SKM-1 treated with dmso at 0.1 percent for 144 hours (cell line): Measurements from ENCODE around the gene FRMD4A.

Experiments used
- DNase-seq: peaks from one replicate; lab custom pipeline; 2025; ENCODE audit not compliant: unreplicated experiment; lab: John Stamatoyannopoulos, UW

The FRMD4A gene

DNA sequence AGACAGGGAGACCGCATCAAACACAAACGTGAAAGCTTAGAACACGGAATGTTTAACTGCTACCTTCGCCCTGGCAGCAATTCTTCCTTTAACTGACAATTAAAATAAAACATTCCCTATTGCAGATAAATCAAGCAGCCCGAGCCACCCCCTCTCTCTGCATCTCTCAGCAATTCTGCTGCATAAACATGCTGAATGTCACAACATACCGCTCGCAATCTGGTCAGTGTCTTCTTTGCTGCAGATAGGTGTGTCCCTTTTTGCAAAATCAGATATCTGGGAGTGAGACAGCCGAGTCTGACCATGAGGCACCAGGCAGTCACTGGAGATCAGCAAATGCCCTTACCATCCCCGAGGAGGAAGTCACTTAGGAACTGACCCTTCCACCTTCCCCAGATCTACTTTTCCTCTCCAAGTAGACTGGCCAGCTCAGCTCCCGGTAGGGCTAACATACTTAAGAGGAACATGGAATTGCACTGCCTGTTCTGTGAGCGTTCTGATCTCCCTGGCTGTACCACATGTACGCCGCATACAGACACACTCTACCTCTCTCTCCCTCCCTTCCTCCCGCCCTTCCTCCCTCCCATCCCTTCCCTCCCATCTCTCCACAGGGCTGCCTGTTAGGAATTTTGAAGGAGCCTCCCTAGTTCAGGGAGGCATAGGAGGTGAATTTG, at the start of gene FRMD4A:
FRMD4A (minus strand) TSS at position 537 of the 674 bp plus-strand sequence.
- DNase-seq, result no peak

DNA sequence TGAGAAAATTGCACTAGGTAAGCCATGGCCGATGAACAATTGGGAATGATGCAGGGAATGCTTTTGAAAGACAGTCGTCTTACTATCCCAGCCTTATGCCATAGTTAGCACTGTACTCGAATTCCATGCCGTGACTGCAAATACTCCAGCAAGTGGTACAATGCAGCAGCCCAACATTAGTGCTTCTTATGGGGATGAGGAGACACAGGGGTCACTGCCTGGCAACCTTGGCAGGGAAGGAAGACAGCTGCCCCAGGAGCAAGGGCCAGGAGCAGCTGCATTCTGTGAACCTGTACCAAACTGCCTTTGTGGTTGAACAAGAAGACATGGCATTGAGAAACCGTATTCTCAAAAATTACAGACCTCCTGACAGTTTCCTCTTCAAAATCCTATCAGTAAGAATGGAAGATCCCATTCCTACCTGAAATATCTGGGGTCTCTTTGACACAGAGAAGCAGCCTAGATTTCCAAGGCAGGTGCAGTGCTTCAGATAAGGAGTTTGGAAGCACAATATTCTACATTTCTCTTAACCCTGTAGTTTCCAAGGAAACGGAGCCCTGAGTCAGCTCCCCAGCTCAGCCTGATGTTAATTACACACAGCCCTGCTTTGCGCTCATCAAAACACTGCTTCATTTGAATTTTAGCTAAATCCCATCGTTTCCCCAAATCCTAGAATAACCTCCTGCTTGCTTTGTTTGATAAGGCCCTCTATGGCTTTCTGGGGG, 49.0 kb upstream of the FRMD4A start:
- DNase-seq, result no peak

DNA sequence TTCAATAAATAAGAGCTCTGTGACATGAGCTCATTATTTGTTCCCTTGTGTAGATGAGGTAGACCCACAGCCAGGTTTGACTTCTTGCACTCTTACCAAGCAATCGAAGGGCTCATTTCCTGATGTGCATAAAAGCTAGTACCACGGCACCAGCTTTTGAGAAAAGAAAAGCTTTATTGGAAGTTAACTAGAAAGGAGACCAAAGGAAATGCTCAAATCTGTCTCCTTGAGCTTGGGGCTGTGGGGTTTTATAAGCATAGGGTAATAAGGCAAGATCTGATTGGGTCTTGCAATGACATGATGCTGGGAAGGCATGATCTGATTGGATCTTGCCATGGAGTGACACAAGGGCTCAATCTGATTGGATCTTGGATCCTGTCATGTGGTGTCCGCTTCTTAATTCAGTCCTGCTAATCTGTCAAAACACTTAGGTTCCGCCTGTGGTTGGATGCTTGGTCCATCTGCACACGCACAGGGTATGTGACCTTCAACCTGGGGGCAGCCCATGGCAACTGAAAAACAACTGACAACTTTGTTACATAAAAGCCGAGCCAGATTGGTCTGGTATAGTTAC, 47.8 kb upstream of the FRMD4A start:
- DNase-seq, result no peak

DNA sequence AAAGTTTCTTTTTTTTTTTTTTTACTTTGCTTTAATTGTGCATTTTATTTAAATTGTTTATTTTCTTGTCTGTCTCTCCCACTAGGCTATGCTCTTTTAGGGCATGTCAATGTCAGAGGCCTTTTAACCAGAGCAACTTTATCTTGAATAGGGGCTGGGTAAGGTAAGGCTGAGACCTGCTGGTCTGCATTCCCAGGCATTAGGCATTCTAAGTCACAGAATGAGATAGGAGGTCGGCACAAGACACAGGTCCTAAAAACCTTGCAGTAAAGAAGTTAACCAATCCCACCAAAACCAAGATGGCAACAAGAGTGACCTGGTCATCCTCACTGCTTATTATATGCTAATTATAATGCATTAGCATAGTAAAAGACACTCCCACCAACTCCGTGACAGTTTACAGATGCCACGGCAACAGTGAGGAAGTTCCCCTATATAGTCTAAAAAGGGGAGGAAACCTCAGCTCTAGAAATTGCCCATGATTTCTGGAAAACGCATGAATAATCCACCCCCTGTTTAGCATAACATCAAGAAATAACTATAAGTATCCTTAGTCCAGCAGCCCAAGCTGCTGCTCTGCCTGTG, 47.0 kb upstream of the FRMD4A start:
- DNase-seq, result no peak

DNA sequence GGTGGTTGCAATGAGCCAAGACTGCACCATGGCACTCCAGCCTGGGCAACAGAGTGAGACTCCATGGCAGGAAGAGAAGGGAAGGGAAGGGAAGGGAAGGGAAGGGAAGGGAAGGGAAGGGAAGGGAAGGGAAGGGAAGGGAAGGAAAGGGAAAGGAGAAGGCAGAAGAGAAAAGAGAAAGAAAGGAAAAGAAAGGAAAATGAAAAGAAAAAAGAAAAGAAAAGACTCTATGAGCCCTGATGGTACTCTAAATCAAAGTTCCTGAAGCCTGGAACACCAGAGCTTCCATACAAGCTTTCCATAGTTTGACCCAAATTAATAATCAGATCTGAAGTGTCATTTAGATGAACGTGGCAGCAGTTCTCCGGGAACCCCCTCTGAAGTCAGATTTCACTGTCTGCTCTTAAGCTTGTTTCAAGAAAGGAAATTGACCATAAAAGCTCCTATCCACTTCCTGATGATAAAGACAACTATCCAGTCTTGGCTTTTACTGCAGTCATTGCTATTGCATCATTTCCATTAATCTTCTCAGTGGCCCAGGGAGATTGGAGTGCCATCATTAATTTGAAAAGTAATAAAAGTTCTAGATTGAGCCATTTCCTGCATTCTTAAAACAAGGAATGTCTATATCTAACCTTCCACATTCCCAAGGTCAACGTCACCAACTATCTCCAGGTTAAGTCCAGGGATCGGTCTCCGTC, 44.2 kb upstream of the FRMD4A start:
- DNase-seq, result no peak

DNA sequence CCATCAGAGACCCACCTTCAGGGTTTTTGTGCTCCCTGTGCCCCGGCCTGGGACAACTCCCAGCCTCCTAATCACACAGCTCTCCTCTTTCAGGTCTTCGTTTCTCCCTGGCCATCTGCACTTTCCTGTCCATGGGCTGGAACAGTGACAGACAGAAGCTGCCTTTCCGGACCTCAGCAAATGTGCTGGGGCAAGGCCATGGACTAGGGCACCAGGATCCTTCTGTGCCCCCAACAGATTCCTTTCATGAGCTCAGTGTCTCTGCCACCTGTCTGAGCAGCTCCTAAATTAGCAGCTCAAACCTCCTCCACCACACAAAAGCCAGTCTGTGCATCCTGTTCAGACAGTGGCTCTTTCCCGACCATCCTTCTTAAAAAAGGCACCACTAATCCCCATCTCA, 41.9 kb upstream of the FRMD4A start:
- no peak for DNase-seq

DNA sequence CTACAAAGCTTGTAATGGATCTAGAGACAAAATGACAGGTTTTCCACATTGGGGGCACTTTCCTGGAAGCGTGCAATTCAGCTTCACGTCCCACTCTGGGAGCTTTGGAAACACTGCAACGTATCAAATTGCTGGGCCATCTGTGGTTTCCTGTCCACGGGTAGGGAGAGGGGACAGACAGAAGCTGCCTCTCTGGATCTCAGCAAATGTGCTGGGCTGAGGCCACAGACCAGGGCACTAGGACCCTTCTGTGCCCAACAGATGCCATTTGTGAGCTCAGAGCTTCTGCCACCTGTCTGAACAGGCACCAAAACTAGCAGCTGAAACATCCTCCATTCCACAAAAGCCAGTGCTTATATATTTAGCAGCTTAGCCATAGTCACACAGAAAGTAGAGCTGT, 40.9 kb upstream of the FRMD4A start:
- no peak for DNase-seq

DNA sequence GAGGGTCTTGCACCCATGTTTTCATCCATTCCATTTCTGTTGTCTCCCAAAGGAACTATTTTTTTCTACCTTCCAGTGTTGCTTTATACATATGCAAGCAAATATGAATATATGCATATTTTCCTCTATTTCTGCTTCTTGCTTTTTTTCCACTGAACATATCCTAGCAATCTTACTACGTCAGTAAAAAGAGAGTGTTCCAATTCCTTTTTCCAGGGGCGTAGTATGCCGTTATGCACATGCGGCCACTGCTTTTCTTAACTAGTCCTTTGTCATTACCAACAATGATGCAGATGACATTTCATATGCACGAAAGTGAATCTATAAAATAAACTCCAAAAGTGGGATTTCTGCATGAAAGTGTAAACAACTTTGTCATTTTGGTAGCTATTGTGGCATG, 40.2 kb upstream of the FRMD4A start:
- no peak for DNase-seq

DNA sequence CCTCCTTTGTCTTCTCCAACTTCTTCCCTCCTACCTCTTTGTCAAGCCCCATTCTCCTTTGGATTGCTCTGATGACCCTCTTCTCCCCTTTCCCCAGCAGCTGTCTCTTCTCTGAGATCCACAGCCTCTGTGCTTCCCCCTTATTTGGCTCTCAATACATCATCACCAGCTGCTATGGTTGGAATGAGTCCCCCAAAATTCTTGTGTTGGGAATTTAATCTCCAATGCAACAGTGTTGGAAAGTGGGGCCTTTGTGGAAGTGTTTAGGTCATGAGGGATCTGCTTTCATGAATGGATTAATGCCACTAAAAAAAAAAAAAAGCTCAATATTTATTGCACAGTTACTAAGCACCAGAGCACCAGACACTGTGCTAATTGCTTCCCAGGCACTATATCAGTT, 39.2 kb upstream of the FRMD4A start:
- no peak for DNase-seq

DNA sequence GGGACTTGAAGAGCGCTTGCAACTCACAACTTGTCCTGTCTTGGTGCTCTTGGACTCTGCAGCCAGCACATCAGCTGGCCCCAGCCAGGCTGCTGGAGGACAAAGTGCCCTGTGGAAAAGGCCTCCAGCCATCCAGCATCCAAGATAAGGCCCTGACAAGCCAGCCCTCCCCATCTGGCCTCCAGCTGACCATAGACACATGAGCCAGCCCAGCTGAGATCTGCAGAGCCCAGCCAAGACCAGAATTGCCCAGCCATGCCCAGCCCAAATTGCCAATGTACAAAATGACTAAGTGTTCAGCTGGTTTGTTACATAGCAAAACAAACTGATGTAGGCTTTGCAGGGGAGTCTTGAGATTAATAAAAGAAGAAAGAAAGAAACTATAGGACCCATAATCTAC, 36.0 kb upstream of the FRMD4A start:
- DNase-seq, result no peak

DNA sequence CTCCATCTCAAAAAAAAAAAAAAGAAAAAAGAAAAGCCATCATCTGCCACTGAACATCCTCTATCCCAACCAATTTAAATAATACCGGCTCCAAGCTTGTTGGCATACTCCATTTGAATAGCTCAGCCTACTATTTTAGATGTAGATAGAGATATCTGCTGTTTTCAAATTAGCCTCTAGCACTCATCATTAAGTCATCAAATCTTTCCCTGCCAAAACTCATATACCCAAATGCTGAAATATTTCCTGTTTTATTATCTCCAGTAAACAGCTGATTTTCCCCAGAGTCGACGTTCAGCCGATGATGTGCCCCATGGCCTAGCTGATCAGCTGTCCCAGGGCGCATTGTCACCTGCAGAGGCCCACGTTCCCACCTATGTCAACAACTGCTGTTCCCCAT, 34.5 kb upstream of the FRMD4A start:
- no peak for DNase-seq

DNA sequence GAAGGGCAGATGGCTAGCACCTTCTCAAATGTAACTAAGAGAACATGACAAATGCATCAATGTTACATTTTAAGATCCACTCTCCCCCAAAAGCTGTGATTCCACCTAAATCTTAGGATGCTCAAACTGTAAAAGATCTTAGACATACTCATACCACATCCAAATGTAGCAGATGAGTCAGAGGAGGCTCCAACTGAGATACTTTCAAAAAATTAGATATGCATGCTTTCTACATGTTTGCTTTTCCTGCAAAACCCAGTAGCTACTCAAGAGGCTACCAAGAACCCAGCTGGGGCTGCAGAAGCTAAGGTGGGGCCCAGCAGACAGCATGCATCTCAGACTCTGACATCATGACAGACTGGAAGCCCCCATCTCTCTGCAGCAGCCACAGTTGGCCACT, 31.4 kb upstream of the FRMD4A start:
- DNase-seq, result no peak

DNA sequence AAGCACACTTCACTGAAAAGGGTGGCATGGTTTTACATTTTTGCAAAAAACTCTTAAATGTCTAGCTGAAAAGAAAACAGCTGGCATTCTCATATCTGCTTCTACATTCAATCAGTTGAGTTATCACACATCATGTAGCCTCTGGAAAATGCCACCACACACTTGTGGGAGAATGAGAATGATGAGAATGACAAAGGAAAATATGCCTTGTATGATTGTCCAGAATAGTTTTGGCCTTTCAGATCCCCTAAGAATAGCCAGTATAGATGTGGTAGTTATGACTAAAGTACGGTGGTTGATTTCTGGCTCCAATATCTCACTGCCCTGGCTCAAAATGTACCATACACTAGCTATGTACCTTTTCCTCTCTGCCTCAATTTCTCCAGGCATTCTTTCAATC, 30.2 kb upstream of the FRMD4A start:
- no peak for DNase-seq

DNA sequence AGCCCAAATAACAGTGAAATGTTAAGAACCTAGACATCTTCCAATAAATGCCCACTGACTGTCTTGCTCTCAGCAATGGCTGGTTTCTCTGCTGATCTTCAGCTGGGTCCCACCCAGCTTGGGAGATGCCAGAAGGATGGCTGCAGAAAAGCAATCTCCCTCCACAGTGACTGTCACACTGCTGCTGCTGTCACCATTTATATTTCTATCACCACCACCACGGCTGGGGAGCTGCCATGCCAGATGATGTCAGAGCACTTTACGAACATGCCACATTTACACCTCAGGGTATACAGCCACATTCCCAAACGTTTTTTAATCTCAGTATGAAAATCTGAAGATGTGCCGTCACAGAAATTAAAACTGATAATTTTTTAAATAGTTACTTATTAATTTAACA, 29.8 kb upstream of the FRMD4A start:
- no peak for DNase-seq

DNA sequence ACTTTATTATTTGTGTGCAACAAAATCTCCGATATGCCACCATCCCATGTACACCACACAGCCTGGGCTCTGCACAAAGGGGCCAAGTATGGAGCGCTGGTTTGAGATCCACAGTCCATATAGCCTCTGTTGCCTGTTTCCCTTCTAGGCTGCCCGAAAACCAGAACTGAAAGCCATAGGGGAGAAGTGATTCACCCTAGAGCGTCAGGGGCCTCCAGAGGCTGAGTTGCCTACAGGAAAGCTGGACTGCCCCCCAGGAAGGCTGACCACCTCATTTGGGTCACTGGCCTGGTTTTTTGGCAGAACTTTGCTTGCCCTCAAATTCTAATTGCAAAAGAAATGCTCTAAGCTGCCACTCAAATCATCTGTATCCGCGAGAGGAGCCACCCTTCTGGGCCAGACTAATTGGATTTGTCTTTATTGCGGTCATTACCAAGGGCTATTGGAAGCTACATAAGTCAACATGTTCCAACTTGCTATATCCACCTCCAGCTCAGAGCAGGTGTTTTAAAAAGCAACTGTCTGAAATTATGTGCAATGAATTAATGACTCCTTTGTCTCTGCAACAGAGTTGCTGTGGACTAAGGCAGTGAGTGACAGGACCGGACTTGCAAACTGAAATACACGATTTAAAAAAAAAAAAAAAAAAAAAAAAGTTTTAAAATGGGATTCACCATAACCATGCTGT, 28.3 kb upstream of the FRMD4A start:
- no peak for DNase-seq

DNA sequence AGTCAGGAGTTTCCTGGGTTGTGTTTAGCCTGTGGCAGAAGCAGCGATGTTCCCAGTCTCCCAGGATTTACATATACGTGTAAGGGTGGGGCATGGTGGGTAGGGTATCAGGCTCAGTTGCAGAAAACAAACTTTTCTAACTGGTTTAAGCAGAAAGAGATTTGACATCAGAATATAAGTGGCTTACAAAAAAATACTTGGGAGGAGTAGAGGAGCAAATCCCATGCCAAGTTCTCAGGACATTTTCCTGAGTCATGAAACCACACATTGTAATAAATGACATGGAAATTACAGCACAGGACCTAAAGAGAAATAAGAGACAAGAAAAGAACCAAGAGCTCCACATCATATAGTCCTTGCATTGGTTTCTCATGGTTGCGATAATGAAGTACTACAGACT, 26.2 kb upstream of the FRMD4A start:
- no peak for DNase-seq

DNA sequence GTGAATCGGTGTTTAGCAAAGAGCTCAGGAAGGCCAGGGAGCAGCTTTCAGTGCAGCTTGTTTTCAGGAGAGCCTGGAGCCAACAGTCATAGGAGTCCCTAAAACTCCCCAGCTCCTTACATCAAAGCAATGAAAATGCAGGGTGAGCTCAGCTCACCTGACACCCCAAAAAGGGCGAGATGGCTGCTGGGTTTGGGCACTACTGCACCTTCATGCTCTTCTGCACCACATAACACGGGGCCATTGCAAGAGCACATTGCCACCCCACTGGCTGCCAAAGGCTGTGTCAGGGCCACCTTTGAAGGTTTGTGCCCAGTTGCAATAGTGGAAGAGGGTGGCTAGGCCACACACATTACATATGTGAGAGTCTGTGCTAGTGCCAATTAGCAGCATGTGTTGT, 25.0 kb upstream of the FRMD4A start:
- no peak for DNase-seq

DNA sequence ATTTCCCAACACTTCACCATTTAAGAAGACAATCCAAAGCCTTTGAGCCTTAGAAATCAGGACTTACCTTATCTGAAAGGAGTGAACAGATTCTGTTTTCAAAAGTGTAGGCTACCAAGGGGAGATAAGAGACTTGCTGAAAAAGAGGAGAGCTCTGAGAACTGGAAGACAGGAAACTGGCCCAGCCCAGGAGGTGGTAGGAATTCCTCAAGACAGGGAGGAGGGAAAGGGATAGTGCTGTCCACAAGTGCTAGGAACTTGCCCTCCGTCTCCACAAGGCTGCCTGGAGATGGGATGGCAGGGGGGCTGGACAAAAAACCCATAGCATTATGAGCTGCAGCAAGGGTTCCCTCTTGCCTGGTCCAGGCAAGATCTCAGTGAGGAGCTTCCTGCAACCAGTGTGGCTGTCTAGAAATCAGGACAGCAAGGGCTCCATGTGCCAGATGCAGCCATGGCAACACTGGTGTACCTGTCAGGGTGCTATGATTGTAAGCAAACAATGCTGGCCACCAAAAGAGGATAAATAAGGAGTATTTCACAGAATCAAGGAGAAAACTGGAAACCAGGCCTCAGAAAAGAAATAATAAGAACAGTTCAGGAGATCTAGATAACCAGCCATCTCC, 22.7 kb upstream of the FRMD4A start:
- DNase-seq, result no peak

DNA sequence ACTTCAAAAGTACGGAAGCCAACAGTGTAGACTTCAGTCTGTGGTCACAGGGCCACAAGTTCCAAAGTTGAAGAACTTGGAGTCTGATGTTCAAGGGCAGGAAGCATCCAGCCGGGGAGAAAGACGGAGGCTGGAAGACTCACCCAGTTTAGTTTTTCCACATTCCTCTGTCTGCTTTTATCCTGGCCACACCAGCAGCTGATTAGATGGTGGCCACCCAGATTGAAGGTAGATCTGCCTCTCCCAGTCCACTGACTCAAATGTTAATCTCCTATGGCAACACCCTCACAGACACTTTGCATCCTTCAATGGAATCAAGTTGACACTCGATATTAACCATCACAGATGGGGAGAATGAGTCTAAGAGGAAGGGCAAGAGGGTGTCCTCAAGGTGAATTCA, 19.3 kb upstream of the FRMD4A start:
- DNase-seq, result no peak

DNA sequence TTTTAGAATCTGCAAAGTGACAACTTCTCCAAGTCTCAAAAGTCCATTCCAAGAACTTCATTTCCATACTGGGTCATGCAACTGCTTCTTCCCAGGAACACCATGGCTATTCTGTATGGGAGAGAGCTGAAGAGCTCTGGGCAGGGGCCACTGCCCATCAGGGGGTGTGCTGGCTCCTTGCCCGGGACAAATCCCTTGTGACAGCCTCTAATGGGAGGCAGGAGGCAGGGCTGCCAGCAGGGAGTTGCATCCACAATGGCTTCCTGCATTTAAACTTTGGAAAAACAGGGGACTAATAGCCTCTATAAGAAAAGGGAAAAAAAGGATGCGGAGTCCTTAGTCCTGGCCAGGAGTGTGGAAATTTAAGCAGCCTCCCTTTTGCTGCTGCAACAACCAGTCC, 18.4 kb upstream of the FRMD4A start:
- DNase-seq, result no peak

DNA sequence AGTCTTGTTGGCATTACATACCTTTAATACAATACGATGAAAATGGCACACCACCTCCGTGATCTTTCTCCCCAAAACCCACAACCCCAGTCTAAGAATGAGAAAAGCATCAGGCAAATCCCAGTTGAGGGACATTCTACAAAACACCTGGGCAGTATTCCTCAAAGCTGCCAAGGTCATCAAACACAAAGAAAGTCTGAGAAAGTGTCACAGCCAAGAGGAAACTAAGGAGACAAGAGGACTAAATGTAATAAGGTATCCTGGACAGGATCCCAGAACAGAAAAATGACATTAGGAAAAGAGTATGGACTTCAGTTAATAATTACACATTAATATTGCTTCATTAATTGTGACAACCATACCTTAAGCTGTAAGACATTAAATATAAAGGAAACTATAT, 14.5 kb upstream of the FRMD4A start:
- DNase-seq, result no peak
